Spinal cord (tissue), 10 donors: ENCODE measurements around the gene THAP10. TPM values are rescaled to one million over a fixed set of nuclear protein-coding genes. Genes with fewer than 3 reads are reported as not detected.

Source experiments
- DNase-seq, 6 donors: peaks; one replicate each; pipeline versions ENCODE4 v3.0.0 to v3.0.0-alpha.2; 2013 to 2015; ENCODE audit warnings: low spot score in 6 of 6, low read depth in 4 of 6
- H3K27ac ChIP-seq: one replicate; pipeline ENCODE4 v1.5.1; 2013; ENCODE audit warnings: low read depth, low read length, control low read depth
- H3K27me3 ChIP-seq: one replicate; pipeline ENCODE4 v1.6.1; 2013; ENCODE audit warnings: low read length; ENCODE audit not compliant: control insufficient read depth, insufficient read depth
- H3K36me3 ChIP-seq: one replicate; pipeline ENCODE4 v1.6.1; 2013; ENCODE audit warnings: low read length; ENCODE audit not compliant: control insufficient read depth, insufficient read depth
- H3K4me1 ChIP-seq: one replicate; pipeline ENCODE4 v1.6.1; 2013; ENCODE audit warnings: low read length; ENCODE audit not compliant: control insufficient read depth, insufficient read depth
- H3K4me3 ChIP-seq: one replicate; pipeline ENCODE4 v1.5.1; 2013; ENCODE audit warnings: low read depth, low read length, control low read depth
- H3K9me3 ChIP-seq: one replicate; pipeline ENCODE4 v1.6.1; 2013; ENCODE audit warnings: low read length; ENCODE audit not compliant: control insufficient read depth, insufficient read depth
- WGBS: methylation state at CpG from one replicate; pipeline ENCODE4 v1.1.5; 2013; ENCODE audit warnings: missing lambda C conversion rate; ENCODE audit not compliant: insufficient coverage; 5-methylcytosine and 5-hydroxymethylcytosine counted together
- polyA plus RNA-seq, 2 donors: library from polyadenylated mRNA; unstranded; fragments of 120-200 nt; gene quantifications; one replicate each; pipeline ENCODE4 v1.2.1, GENCODE V29; 2013; ENCODE audit not compliant: insufficient read length in 2 of 2
- total RNA-seq, 2 donors: library from RNA; depleted of rRNA in 1 of 2; stranded (reverse); fragments of 120-200 nt in 1 of 2; fragments of >200 nt in 1 of 2; gene quantifications; one replicate each; pipeline versions ENCODE4 v1.2.3 to v1.2.4, GENCODE V29; 2013 to 2014
- donor health status: healthy.

THAP10 gene
- total and polyA plus RNA-seq, 4 donors = 4.3 to 19.3 (median 9.6) TPM

DNA sequence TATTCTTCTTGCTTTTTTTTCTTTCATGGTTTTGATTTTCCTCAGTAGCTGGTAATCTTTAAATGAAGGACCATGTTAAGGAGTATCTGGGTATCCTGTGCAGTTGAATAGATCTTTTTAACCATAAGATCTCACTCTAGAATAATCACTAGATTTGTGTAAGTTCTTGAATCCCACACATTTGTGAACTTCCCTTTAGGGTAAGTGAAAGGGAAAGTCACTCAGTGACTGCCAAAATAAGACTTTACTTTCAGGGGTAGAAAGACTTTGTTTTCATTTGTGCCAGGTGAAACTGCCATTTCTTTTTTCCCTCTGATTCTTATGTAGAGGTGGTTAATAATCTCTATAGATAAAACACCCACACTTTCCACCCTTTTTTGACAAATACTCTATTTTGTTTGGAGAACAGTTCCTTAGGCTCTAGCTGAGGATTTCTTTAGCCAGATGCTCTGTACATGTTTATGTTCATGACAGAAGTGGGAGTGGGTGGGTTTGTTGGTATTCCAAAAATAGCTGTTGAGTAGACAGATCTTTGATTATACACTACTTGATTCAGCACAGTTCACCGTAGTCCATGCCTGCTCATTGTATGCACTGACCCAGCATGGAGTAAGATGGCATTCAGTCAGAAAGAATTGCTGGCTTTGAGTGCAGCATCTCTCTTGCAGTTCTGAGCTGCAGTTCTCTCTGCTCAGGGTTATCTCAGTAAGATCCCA, 28.9 kb upstream of the THAP10 start:
- H3K27me3 ChIP-seq = no peaks in the 10 kb centered on the region
- no peak overlapping the region for H3K27ac ChIP-seq
- H3K36me3 ChIP-seq = peaks cover 17% of the 10 kb centered on the region
- H3K9me3 ChIP-seq = peaks cover 2% of the 10 kb centered on the region
- no peak for DNase-seq
- WGBS = 17% methylated on average over 1 of the region's 1 CpG
- H3K4me3 ChIP-seq = no peak overlapping the region
- H3K4me1 ChIP-seq = no peaks in the 10 kb centered on the region

DNA sequence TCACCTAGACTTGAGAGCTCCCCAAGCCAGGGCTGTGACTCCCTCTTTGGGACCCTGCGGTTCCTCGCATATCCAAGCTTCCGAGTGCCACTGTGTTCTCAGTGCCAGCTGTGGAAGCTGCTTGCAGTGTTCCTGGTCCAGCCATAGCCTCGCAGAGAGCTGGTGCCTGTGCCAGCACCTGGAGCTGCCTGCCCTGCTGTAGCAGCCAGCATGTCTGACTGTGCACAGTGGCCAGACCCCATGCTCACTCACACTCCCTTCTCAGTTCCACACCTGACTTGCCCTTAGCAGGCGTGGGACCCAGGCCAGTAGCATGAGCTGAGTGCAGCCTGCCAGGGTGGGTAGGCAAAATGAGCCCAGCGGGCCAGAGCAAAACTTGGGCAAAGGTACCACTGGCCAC, 25.7 kb upstream of the THAP10 start:
- whole genome bisulfite sequencing = 95% methylated on average over 6 of the region's 6 CpGs

DNA sequence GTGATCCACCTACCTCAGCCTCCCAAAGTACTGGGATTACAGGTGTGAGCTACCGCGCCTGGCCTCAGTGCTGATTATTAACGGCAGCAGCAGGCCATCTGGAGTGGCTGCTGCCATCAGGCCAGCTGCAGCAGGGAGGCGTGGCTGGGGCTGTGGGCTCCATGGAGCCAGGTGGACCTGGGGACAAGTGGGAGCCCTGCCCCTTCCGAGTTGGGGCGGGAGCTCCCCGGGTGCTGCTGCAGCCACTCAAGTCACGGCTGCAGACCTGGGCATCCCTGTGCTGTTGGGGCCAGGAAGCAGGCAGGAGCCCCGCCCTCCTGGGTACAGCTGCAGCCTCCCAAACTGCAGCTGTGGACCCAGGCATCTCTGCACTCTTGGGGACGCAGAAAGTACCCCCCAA, 24.3 kb upstream of the THAP10 start:
- Histone ChIP-seq H3K27ac (no peak overlapping the region), H3K9me3 (peaks cover 2% of the 10 kb centered on the region), H3K4me1 (no peaks in the 10 kb centered on the region), H3K4me3 (no peak overlapping the region), H3K27me3 (no peaks in the 10 kb centered on the region), H3K36me3 (peaks cover 22% of the 10 kb centered on the region)
- no peak for DNase-seq
- WGBS = 95% methylated on average over 10 of the region's 10 CpGs

More for the DNA sequence above, 25.7 kb upstream of the THAP10 start:
- no peak overlapping the region for H3K27ac ChIP-seq
- no peaks in the 10 kb centered on the region for H3K4me1 ChIP-seq
- no peak overlapping the region for H3K4me3 ChIP-seq
- no peak for DNase-seq
- H3K27me3 ChIP-seq = no peaks in the 10 kb centered on the region
- H3K36me3 ChIP-seq = peaks cover 22% of the 10 kb centered on the region
- peaks cover 2% of the 10 kb centered on the region for H3K9me3 ChIP-seq

DNA sequence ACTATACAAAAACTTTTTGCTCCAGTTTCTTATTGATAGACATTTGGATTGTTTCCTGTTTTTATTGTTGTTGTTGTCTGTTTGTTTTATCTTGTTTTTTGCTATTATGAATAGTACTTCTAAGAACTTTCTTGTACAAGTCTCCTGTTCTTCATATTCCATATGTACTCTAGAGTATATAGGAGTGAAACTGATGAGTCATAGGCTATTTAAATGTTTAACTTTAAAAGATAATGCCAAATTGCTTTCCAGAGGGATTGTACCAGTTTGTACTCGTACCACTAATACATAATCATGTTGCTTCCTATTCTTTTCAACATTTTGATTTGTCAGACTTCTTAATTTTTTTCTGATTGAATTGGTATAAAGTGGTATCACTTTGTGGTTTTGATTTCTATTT, 20.0 kb upstream of the THAP10 start:
- no peak for DNase-seq
- Histone ChIP-seq H3K4me3 (no peak overlapping the region), H3K36me3 (peaks cover 22% of the 10 kb centered on the region), H3K9me3 (peaks cover under 1% of the 10 kb centered on the region), H3K4me1 (no peaks in the 10 kb centered on the region), H3K27ac (no peak overlapping the region), H3K27me3 (no peaks in the 10 kb centered on the region)
- WGBS = no CpG with 5 or more reads among the region's 1 CpG

DNA sequence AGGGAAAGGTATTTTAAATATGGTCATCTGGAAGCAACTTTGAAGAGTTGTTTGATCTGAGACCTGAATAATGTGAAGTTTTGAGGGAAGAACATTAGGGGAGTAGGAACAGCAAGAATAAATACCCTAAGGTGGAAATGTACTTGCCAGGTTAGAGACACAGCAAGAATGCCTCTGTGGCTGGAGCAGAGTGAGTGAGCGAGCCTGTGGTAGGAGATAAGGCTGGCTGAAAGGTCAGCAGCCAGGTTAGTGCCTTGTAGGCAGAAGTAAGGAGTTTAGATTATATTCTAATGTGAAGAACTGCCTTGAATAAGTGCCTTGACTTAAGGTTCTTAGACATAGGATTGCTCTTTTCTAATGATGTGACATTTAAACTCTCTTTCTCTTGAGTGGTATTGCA, 18.7 kb upstream of the THAP10 start:
- H3K9me3 ChIP-seq = no peaks in the 10 kb centered on the region
- peaks cover 13% of the 10 kb centered on the region for H3K36me3 ChIP-seq
- no peak overlapping the region for H3K27ac ChIP-seq
- H3K4me3 ChIP-seq = no peak overlapping the region
- no peaks in the 10 kb centered on the region for H3K27me3 ChIP-seq
- DNase-seq = no peak
- no peaks in the 10 kb centered on the region for H3K4me1 ChIP-seq
- 100% methylated on average over 1 of the region's 1 CpG for WGBS

DNA sequence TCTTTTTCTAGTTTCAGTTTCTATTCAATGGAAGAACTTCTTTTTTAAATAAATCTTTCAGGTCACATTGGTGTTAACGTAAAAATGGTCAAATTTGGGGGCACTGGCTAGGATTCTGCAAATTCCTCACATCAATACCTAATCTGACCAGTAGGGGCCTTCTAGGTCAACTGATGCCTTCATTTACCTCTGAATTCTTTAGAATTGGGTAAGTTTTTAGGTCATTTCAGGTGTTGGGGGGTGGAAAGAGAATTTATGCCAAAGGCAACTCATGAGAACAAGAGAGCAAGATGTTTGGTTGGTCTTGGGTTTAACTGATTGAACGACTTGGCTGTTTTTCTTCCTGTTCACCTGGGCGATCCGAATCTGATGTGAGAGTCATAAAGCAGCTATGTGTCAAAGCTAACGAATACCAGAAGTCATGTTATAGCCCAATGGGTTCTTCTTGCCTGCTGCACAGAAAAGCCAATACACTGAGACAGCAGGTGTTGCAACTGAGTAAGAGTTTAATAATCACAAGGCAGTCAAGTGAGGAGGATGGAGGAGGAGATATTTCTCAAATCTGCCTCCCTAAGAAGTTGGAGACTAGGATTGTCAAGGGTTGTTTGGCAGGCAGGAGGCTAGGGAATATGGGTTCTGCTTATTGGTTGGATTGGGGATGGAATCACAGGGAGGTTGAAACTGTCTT, 15.7 kb upstream of the THAP10 start:
- Histone ChIP-seq H3K9me3 (no peaks in the 10 kb centered on the region), H3K4me1 (no peaks in the 10 kb centered on the region), H3K36me3 (peaks cover 8% of the 10 kb centered on the region), H3K4me3 (no peak overlapping the region), H3K27ac (no peak overlapping the region), H3K27me3 (no peaks in the 10 kb centered on the region)
- WGBS = 91% methylated on average over 4 of the region's 5 CpGs
- no peak for DNase-seq

DNA sequence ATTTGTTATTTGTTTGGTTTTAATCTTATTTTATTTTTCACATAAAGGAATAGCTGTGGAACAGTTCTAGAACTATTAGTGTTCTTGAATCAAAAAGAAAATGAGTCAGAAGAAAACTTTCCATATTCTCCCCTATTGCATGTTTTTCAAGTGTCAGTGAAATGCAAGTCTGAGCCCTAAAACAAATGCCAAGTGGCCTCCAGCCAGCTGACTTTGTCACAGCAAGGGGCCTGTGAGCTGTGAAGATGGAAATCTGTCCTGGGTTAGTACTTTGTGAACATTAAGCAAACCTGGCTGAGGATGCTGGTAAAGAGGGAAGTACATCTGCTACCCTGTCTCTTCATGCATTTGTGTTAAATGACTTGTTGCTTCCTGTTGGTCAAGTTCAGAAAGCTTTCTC, 14.6 kb upstream of the THAP10 start:
- H3K27me3 ChIP-seq = no peaks in the 10 kb centered on the region
- no peaks in the 10 kb centered on the region for H3K9me3 ChIP-seq
- H3K4me3 ChIP-seq = no peak overlapping the region
- DNase-seq = peak in 3 of 6 donors; percentile 7 to 47 (median 11)
- no peaks in the 10 kb centered on the region for H3K4me1 ChIP-seq
- no peak overlapping the region for H3K27ac ChIP-seq
- H3K36me3 ChIP-seq = peaks cover 8% of the 10 kb centered on the region

DNA sequence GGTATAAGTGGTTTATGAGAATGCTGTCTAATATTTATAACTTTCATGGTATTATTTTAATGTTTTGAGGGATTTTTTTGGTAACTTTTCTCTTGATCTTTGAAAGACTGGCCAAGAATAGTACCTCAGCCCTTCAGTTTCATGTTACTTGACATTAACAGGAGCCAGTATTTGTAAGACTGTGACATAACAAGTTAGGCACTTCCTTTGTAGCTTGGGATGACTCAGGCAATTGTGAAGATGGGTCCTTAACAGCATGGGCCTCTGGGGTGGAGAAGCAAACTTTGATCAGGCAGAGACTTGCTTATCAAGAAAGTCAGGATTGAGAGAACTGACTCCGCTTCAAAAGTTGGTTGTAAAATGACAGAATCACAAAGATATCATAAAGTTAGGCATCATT, 9.9 kb upstream of the THAP10 start:
- 100% methylated on average over 1 of the region's 1 CpG for WGBS
- DNase-seq = no peak
- Histone ChIP-seq H3K9me3 (no peaks in the 10 kb centered on the region), H3K4me3 (no peak overlapping the region), H3K4me1 (no peaks in the 10 kb centered on the region), H3K27me3 (no peaks in the 10 kb centered on the region), H3K27ac (no peak overlapping the region), H3K36me3 (peaks cover 4% of the 10 kb centered on the region)

DNA sequence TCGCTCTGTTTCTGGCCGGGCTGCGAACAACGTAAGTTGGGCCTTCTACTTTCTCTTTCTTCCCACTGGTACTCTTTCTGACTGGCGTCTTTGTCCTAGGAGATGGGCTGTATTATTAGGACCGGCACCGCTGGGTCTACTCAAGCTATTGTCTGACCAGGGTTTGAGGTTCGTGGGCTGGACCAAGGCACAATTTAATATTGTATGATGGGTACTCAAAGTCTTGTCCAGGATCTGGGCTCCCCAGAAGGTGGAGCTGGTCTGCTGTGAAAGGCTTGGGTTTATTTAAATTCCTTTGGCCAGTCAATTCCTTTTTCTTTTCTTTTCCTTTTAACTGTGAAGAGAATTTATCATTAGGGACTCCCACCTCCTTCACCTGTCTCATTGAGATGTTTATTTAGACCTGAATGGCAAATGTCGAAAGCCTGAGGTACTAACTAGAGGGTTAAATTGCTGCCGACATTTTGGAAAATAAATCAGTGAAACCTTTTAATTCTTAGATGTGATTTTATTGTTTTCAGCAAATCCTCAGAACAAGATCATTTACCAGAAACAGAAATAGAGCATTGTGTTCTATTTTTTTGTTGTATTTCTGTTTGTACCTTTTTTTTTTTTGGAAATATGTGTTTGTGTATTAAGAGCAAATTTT, 803 bp upstream of the THAP10 start:
- Histone ChIP-seq H3K27me3 (no peaks in the 10 kb centered on the region), H3K4me3 (peak overlapping the region; percentile 87), H3K9me3 (no peaks in the 10 kb centered on the region), H3K4me1 (peaks cover 9% of the 10 kb centered on the region), H3K27ac (peak overlapping the region; percentile 92), H3K36me3 (no peaks in the 10 kb centered on the region)
- WGBS = 0% methylated on average over 5 of the region's 10 CpGs
- peak in 1 of 6 donors; percentile 89 for DNase-seq
